Erythroblast (primary cell): ENCODE measurements around the gene ST8SIA5.

Source experiments
- GATA1 ChIP-seq: IDR thresholded peaks from 2 replicates; pipeline ENCODE4 v1.6.1; 2011; ENCODE audit warnings: low read depth, mild to moderate bottlenecking, control low read depth, low read length, moderate library complexity
- POLR2A ChIP-seq: IDR thresholded peaks from 2 replicates; pipeline ENCODE4 v1.6.1; 2011; ENCODE audit warnings: mild to moderate bottlenecking, low read length

DNA sequence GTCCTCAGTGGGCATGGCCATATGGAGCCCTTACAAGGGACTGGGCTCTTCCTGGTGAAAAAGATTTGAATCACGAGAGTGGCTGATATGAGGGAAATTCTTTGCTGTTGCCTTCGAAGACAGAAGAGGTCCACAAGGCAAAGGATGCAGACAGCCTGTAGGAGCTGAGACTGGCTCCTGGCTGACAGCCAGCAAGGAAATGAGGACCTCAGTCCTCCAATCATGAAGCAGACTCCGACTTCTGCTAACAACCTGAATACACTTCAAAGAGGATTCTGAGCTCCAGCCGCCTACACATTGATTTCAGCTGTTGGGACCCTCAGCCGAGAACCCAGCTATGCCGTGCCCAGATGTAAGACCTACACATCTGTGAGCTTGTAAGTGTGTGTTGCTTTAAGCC is 3.0 kb upstream of the ST8SIA5 start:
- TF ChIP-seq POLR2A (no peak), GATA1 (no peak)
